Measurements from ENCODE around the gene AXIN2. TPM values are rescaled to one million over a fixed set of nuclear protein-coding genes. Genes with fewer than 3 reads are reported as not detected.

AXIN2 gene
- total and polyA plus RNA-seq, 10 of the 15 experiments (the other 5 are each of a cell fraction or from before 2014, with no cell fraction given): 0.47 to 7.8 (median 3.1) TPM

DNA sequence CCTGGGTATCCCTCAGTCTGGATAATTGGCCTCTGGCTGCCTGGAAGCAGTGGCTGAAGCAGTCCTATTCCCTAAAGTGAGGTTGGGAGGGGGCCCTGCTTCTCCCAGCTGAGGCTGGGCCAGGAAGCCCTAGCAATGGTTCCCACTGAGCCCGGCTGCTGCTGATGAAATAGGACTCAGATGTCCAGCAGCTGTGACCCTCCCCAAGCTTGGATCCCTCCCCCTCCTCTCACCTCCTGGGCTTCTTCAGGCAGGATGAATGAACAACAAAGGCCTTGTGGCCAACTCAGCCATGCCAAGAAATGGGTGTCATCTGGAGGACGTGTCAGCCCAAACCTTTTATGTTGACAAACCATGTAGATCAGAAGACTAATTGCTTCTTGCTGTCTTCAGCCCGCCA, 42.0 kb downstream of the AXIN2 start (continued):
- TF ChIP-seq ZNF687 (IDR thresholded peaks at IDR 0.05) (no peak), JUNB (IDR thresholded peaks at IDR 0.05) (no peak), NR2C2 (IDR thresholded peaks at IDR 0.05; ENCODE audit: borderline replicate concordance, control insufficient read depth, insufficient read length, low read depth) (no peak), PML (IDR thresholded peaks at IDR 0.05; ENCODE audit: low read length) (no peak)

DNA sequence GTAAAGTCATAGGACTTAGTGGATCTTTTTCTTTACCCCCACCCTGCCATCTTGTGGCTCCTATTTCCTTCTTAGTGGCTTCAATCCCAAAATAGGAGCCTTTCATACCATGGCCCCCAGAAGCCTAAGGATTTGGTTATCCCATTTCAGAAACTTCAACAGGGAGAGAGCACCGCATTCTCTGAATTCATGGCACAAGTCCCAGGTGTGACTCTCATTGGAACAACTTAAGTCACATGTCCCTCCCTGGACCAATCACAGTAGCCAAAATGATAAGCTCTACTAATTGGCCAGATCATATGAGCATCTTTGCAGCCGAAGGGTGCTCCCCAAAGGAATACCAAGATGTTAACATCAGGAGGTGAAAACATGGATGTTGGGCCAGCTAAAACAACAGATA, 43.2 kb downstream of the AXIN2 start:
- ChIA-PET RAD21 (ENCODE audit: unreplicated experiment) (no interaction called here), POLR2A (no interaction called here), CTCF (no interaction called here), SMC1A (ENCODE audit: uncharacterized antibody, unreplicated experiment) (no interaction called here)
- no peaks in the 10 kb centered on the region for H3K36me3 ChIP-seq (ENCODE audit: control insufficient read depth in 2 of 2, insufficient read depth in 2 of 2, low read length in 1 of 2)
- no peak for ATAC-seq
- H2AFZ ChIP-seq (ENCODE audit: control insufficient read depth, low read depth, low read length): no peak overlapping the region
- H3K79me2 ChIP-seq (ENCODE audit: control insufficient read depth, insufficient read depth, low read length): no peaks in the 10 kb centered on the region
- no peak overlapping the region for H3K4me2 ChIP-seq (ENCODE audit: control insufficient read depth, insufficient read depth)
- intact Hi-C loops (cut with micrococcal nuclease; ENCODE audit: unreplicated experiment) (no loop called here), in situ Hi-C loops (cut with MboI) (no loop called here)
- H4K20me1 ChIP-seq (ENCODE audit: control insufficient read depth, insufficient read depth): no peaks in the 10 kb centered on the region
- no peak overlapping the region for H3K9ac ChIP-seq (ENCODE audit: control insufficient read depth, insufficient read depth, low read length)
- 47% methylated on average over 2 of the region's 2 CpGs for WGBS (ENCODE audit: insufficient coverage, insufficient replicate concordance, low lambda C conversion rate, missing lambda C conversion rate)
- H3K27me3 ChIP-seq (replicated peaks in 1 of 2; ENCODE audit: control insufficient read depth in 2 of 2, insufficient read depth in 2 of 2, low read length in 1 of 2): no peaks in the 10 kb centered on the region
- DNase-seq (ENCODE audit: low read depth, low spot score): no peak
- TF ChIP-seq SUPT20H (IDR thresholded peaks at IDR 0.05; ENCODE audit: borderline replicate concordance, control insufficient read depth, low read depth, low read length): no peak
- no peak for TF ChIP-seq JUND (IDR thresholded peaks at IDR 0.05; ENCODE audit: low read depth, low read length)
- TF ChIP-seq MYC (IDR thresholded peaks at IDR 0.05; ENCODE audit: insufficient read depth, insufficient read length, insufficient replicate concordance, low read length, severe bottlenecking): no peak
- TF ChIP-seq MEF2A (IDR thresholded peaks at IDR 0.05; ENCODE audit: insufficient read depth, low read depth, low read length): no peak
- TF ChIP-seq RELA (IDR thresholded peaks at IDR 0.05; ENCODE audit: borderline replicate concordance, partially characterized antibody): no peak
- TF ChIP-seq SIN3A (IDR thresholded peaks at IDR 0.05; ENCODE audit: low read depth, low read length): no peak
- no peak for TF ChIP-seq NR2C1 (IDR thresholded peaks at IDR 0.05)
- TF ChIP-seq CHD2 (IDR thresholded peaks at IDR 0.05; ENCODE audit: borderline replicate concordance, low read depth, low read length): no peak
- no peak for TF ChIP-seq CEBPZ (IDR thresholded peaks at IDR 0.05; ENCODE audit: low read depth, low read length)
- TF ChIP-seq NR2F1 (conservative IDR thresholded peaks at IDR 0.05): no peak
- no peaks in the 10 kb centered on the region for H3K9me3 ChIP-seq (replicated peaks; ENCODE audit: control insufficient read depth, insufficient read depth, low read length)
- H3K4me3 ChIP-seq: no peak overlapping the region
- no peak overlapping the region for H3K27ac ChIP-seq (ENCODE audit: control insufficient read depth, insufficient read depth)
- FAIRE-seq: no peak
- H3K4me1 ChIP-seq (ENCODE audit: control insufficient read depth, insufficient read depth, low read length): no peaks in the 10 kb centered on the region
- no TSS peak for BruUV-seq (replicated peaks)
